HL-60 (cell line): Measurements from ENCODE around the gene ATP6V1C2.
A peak's percentile ranks its signal among the peaks of the same experiment; 100 is the strongest.

Experiments
- DNase-seq, 2 experiments: peaks; one replicate each; pipeline ENCODE4 v3.0.0-alpha.2; 2010 to 2020; ENCODE audit warnings: low read depth in 1 of 2, low spot score in 1 of 2
- H3K27ac ChIP-seq: fragments of 250-450 bp; sonication (Bioruptor Pico); replicated peaks from 2 replicates; pipeline ENCODE4 v1.5.1; 2020; ENCODE audit warnings: mild to moderate bottlenecking, moderate library complexity
- H3K27me3 ChIP-seq: fragments of 250-450 bp; sonication (Bioruptor Pico); 2 replicates; pipeline ENCODE4 v1.5.1; 2021; ENCODE audit warnings: mild to moderate bottlenecking, moderate library complexity; ENCODE audit not compliant: insufficient read depth, poor library complexity, severe bottlenecking
- H3K4me3 ChIP-seq: replicated peaks from 2 replicates; pipeline ENCODE4 v1.5.1; 2011; ENCODE audit warnings: mild to moderate bottlenecking, control low read depth, low read length; ENCODE audit not compliant: insufficient read depth
- CTCF ChIP-seq: IDR thresholded peaks from one replicate; pipeline ENCODE4 v1.5.1; 2011; ENCODE audit warnings: low read length, control low read depth, inconsistent platforms; ENCODE audit not compliant: insufficient read depth
- GABPA ChIP-seq: IDR thresholded peaks from 2 replicates; pipeline ENCODE4 v1.6.1; 2012; ENCODE audit warnings: low read depth
- POLR2AphosphoS5 ChIP-seq: IDR thresholded peaks from 2 replicates; pipeline ENCODE4 v1.6.1; 2012; ENCODE audit warnings: low read depth
- REST ChIP-seq: IDR thresholded peaks from 2 replicates; pipeline ENCODE4 v1.6.1; 2012; ENCODE audit warnings: low read depth; ENCODE audit not compliant: insufficient replicate concordance
- SPI1 ChIP-seq: IDR thresholded peaks from 2 replicates; pipeline ENCODE4 v1.6.1; 2012; ENCODE audit warnings: low read depth, mild to moderate bottlenecking, borderline replicate concordance

Gene ATP6V1C2

DNA sequence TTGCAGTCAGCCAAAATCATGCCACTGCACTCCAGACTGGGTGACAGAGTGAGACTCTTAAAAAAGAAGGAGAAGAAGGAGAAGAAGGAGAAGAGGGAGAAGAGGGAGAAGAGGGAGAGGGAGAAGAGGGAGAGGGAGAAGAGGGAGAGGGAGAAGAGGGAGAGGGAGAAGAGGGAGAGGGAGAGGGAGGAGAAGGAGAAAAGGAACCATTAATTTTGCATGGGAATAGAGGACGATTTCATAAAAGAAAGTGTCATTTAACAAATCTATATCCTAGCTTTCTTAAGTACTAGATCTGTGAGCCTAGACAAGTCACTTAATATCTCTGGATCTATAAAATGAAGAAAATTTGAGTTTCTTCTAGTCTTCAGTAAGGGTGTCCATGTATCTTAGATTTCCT, 41.2 kb upstream of the ATP6V1C2 start:
- H3K27me3 ChIP-seq = no peaks in the 10 kb centered on the region
- TF ChIP-seq POLR2AphosphoS5 (no peak), REST (no peak)

DNA sequence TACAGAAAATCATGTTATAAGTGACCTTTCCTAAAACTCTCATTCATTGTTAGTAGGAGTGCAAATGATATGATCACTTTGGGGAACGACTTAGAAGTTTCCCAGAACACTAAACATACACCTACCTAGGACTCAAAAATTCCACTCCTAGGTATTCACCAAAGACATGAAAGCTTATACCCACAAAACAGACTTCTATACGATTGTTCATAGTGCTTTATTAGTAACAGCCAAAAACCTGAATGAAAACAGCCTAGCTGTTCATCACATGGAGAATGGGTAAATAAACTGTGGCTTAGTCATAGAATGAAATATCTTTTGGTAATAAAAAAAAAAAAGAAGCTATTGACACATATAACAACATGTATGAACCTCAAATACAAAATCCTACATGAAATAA, 40.5 kb upstream of the ATP6V1C2 start:
- no peaks in the 10 kb centered on the region for H3K27me3 ChIP-seq
- TF ChIP-seq REST (no peak), GABPA (no peak), POLR2AphosphoS5 (no peak), SPI1 (no peak), CTCF (no peak)
- DNase-seq = no peak
- no peak overlapping the region for H3K27ac ChIP-seq
- no peak overlapping the region for H3K4me3 ChIP-seq

More for the DNA sequence above, 41.2 kb upstream of the ATP6V1C2 start:
- H3K27ac ChIP-seq = no peak overlapping the region
- DNase-seq = no peak
- H3K4me3 ChIP-seq = no peak overlapping the region

DNA sequence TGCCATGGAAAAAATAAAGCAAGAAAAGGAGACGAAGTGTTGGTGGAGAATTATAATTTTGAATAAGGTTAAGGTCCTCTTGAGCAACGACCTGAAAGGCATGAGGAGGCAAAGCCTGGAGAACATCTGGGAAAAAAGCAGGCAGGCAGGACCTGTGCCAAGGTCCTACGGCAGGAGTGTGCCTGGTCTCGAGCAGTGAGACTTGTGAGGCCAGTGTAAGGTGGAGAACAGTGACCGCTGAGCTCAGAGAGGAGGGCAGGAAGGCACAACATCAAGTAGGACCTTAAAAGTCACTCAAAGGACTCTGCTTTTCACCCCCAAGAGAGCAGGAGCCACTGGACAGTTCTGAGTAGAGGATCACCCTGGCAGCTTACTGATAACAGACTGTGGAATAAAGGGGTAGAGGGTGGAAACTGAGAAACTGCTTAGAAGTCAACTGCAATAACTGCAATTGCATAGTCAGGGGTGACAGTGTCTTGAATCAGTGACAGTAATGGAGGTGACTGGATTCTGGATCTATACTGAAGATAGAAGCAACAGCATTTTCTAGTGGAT, 35.2 kb upstream of the ATP6V1C2 start:
- no peaks in the 10 kb centered on the region for H3K27me3 ChIP-seq
- no peak overlapping the region for H3K4me3 ChIP-seq
- DNase-seq = no peak
- TF ChIP-seq GABPA = no peak
- no peak for TF ChIP-seq SPI1
- no peak for TF ChIP-seq POLR2AphosphoS5
- no peak overlapping the region for H3K27ac ChIP-seq

DNA sequence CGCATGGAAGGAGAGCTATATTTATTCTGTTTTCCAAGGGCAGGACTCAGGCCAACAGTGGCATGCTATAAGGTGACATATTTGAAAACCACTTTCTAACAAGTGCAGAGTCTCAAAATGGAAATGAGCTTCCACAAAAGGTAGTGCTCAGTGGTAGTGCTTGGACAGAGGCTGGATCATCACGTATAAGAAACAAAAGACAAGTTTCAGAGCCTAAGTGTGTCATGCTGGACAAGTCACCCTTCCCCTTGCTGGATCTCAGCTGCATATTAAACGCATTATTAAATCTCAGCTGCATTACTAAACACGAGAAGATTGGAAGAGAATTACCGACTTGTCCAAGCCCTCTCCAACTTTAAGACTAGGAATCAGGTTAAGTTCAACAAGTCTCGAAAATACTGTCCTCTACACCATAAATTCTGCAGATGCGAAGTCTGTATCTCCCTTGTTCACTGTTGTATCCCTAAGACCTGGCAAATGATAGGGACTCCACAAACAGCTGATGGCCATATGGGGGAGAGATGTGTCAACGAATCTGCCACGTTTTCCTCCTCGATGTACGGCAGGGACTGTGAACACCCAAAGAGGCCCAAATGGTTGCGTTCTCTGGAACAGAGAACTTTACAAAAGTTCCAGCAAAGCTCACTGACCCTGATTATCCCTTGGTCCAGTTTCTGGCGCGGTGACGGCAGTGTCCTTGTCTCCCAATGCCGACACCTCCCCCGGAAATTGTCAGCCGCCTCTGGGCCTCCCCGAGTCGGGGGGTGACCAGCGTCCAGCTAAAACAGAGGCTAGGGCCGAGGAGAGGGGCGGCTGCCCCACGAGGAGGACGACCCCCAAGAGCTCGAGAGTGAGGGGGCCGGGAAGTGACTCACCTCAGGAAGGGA, 32.3 kb upstream of the ATP6V1C2 start:
- DNase-seq = no peak

More for the DNA sequence above, 32.3 kb upstream of the ATP6V1C2 start:
- peak overlapping the region; percentile 89 for H3K27ac ChIP-seq
- H3K4me3 ChIP-seq = peak overlapping the region; percentile 90
- TF ChIP-seq REST (no peak), POLR2AphosphoS5 (no peak), CTCF (no peak), GABPA (no peak), SPI1 (no peak)
- H3K27me3 ChIP-seq = no peaks in the 10 kb centered on the region
